PC-9 (cell line): Measurements from ENCODE around the gene C3orf70.

ENCODE experiments used
- CTCF ChIP-seq: fragments of 200-600 bp; sonication (generic); conservative IDR thresholded peaks from 2 replicates; pipeline ENCODE4 v1.6.1; 2017; ENCODE audit warnings: mixed run types, antibody characterized with exemption, mild to moderate bottlenecking, moderate library complexity
- EZH2 ChIP-seq: fragments of 200-600 bp; sonication (generic); IDR thresholded peaks from 2 replicates; pipeline ENCODE4 v1.8.0; 2017; ENCODE audit warnings: antibody characterized with exemption, low read depth

DNA sequence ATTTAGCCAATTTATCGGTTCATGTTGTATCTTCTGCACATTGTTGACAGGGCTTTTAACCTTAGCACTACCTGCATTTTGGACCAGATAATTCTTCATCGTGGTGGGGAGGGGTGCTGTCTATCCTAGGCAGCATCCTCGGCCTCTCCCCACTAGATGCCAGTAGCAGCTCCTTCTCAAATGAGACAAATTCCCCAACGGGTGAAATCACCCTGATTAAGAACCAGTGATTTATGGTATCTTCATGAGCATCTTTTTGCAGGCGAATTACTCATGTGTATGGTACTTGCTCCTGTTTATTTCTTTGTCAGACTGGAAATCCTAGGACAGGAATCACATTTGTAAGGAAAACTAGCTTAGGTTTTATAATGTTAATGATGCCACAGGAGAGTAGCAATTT, 68.0 kb downstream of the C3orf70 start:
- TF ChIP-seq CTCF = no peak
- TF ChIP-seq EZH2 = no peak
